PC-3 (cell line): Measurements from ENCODE around the gene UBE2D2. TPM values are rescaled to one million over a fixed set of nuclear protein-coding genes. Genes with fewer than 3 reads are reported as not detected.
A peak's percentile ranks its signal among the peaks of the same experiment; 100 is the strongest.

Experiments used
- ATAC-seq: fragments of 200-7000 bp; cut with Tn5 transposase; 2 replicates; pipeline ENCODE4 v1.9.1; 2020; ENCODE audit warnings: mild to moderate bottlenecking, moderate library complexity
- BruUV-seq: library from RNA; stranded (reverse); fragments of 400-500 nt; replicated peaks from 2 replicates; lab custom pipeline; 2021; lab: Mats Ljungman, UMichigan
- CTCF ChIA-PET: fragments of 300-600 bp; sonication (Branson Sonifier 250); formaldehyde crosslinking; loops from one replicate; lab custom pipeline; 2022; ENCODE audit warnings: antibody characterized with exemption; lab: Charles Lee
- POLR2A ChIA-PET: fragments of 300-600 bp; sonication (Branson Sonifier 250); formaldehyde crosslinking; loops from one replicate; lab custom pipeline; 2022; ENCODE audit warnings: antibody characterized with exemption; ENCODE audit not compliant: unreplicated experiment; lab: Charles Lee
- DNase-seq: peaks from one replicate; pipeline ENCODE4 v3.0.0-alpha.2; 2015
- H2AFZ ChIP-seq: fragments of 300-600 bp; sonication (generic); 2 replicates; pipeline ENCODE4 v1.6.0; 2016; ENCODE audit warnings: antibody characterized with exemption, low read length
- H3F3A ChIP-seq: fragments of 300-600 bp; sonication (generic); one replicate; pipeline ENCODE4 v1.6.0; 2017; ENCODE audit warnings: antibody characterized with exemption, low read length, control low read depth, mild to moderate bottlenecking; ENCODE audit not compliant: unreplicated experiment
- H3K27ac ChIP-seq: fragments of 300-600 bp; sonication (generic); 2 replicates; pipeline ENCODE4 v1.5.1; 2016; ENCODE audit warnings: mild to moderate bottlenecking, low read length
- H3K27me3 ChIP-seq: fragments of 300-600 bp; sonication (generic); 2 replicates; pipeline ENCODE4 v1.6.1; 2016; ENCODE audit warnings: low read length, mixed read lengths
- H3K36me3 ChIP-seq: fragments of 300-600 bp; sonication (generic); 2 replicates; pipeline ENCODE4 v1.6.1; 2016; ENCODE audit warnings: low read depth, mixed run types, low read length, mixed read lengths
- H3K4me1 ChIP-seq: fragments of 300-600 bp; sonication (generic); 2 replicates; pipeline ENCODE4 v1.5.1; 2016; ENCODE audit warnings: low read length; ENCODE audit not compliant: insufficient read depth
- H3K4me2 ChIP-seq: fragments of 300-600 bp; sonication (generic); 2 replicates; pipeline ENCODE4 v1.6.0; 2016; ENCODE audit warnings: low read length
- H3K4me3 ChIP-seq: fragments of 300-600 bp; sonication (generic); 2 replicates; pipeline ENCODE4 v1.5.1; 2016; ENCODE audit warnings: mild to moderate bottlenecking, low read length, mixed read lengths
- H3K79me2 ChIP-seq: fragments of 300-600 bp; sonication (generic); 2 replicates; pipeline ENCODE4 v1.6.1; 2017; ENCODE audit warnings: low read length, mixed read lengths
- H3K9ac ChIP-seq: fragments of 300-600 bp; sonication (generic); 2 replicates; pipeline ENCODE4 v1.6.0; 2016; ENCODE audit warnings: mild to moderate bottlenecking, low read length
- H3K9me2 ChIP-seq: fragments of 300-600 bp; sonication (generic); replicated peaks from 2 replicates; pipeline ENCODE4 v1.6.1; 2016; ENCODE audit warnings: mixed run types, low read length, mixed read lengths
- H3K9me3 ChIP-seq: fragments of 300-600 bp; sonication (generic); 2 replicates; pipeline ENCODE4 v1.6.1; 2016; ENCODE audit warnings: low read length, mixed read lengths
- H4K20me1 ChIP-seq: fragments of 300-600 bp; sonication (generic); 2 replicates; pipeline ENCODE4 v1.6.1; 2016; ENCODE audit warnings: low read length, mixed read lengths
- EZH2 ChIP-seq: fragments of 300-600 bp; sonication (generic); IDR thresholded peaks from one replicate; pipeline ENCODE4 v1.6.1; 2017; ENCODE audit warnings: antibody characterized with exemption, mild to moderate bottlenecking, low read length; ENCODE audit not compliant: unreplicated experiment
- EZH2phosphoT487 ChIP-seq: fragments of 300-600 bp; sonication (generic); IDR thresholded peaks from 2 replicates; pipeline ENCODE4 v1.6.1; 2018; ENCODE audit warnings: mild to moderate bottlenecking, antibody characterized with exemption, low read length, borderline replicate concordance
- intact Hi-C: fragments of 100-400 bp; cut with micrococcal nuclease; formaldehyde crosslinking; loops from 2 replicates; pipeline ENCODE4 v1.9.0; 2023
- total RNA-seq: library from RNA; depleted of rRNA; stranded (reverse); fragments of >200 nt; gene quantifications from 2 replicates; pipeline ENCODE4 v1.2.3, GENCODE V29; 2014
- TF ChIP-seq, protein P1 (sequence below): fragments of 300-600 bp; sonication (generic); conservative IDR thresholded peaks from 2 replicates; pipeline ENCODE4 v1.5.1; 2017; ENCODE audit warnings: antibody characterized with exemption, low read depth, mild to moderate bottlenecking, low read length

Gene UBE2D2
- total RNA-seq, 1 experiment from 2014 or later, result 98.7 TPM

DNA sequence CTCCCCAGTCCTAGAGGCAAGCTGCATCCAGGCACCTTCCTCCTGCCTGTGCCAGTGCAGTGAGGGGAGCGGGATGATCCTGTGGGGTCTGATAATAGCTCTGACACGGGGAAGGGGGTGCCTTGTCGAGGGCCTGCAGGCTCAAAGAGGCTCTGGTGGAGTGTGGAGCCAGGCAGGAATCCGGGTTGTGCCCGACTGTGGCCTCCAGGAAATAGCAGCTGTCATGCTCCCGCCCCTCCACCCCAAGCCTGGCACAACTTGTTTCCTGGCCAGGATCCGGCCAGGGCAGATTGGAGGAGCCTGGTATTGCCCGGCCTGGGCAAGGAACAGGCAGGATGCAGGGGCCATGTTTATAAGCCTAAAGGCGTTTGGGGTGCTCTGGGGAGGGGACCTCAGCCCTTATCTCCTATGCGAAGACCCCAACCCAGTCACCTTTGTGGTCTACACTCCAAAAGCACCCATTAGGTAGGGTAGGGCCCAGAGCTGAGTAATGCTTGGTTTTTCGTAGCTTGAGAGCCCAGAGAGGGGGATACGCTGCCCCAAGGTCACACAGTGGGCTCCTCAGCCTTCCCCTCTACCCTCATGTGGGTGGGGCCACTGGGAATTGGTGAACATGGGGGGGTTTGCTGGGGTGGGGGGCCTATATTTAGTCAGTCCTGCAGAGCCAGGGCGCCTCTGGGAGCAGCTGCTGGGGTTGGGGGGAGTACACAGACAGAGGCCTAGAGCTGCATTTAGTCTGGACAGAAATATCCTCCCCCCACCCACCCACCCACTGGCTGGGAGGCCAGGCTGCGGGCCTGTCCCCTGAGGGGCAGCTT is 99.2 kb downstream of the UBE2D2 start:
- Histone ChIP-seq H3K9ac (peak overlapping the region; percentile 69), H3F3A (no peaks in the 10 kb centered on the region), H4K20me1 (no peaks in the 10 kb centered on the region), H3K27me3 (no peaks in the 10 kb centered on the region), H3K4me2 (peak overlapping the region; percentile 75), H2AFZ (peak overlapping the region; percentile 25; the same call in 1 of the 2 replicates), H3K9me3 (no peaks in the 10 kb centered on the region), H3K27ac (peak overlapping the region; percentile 67), H3K79me2 (peaks cover 55% of the 10 kb centered on the region), H3K4me3 (no peak overlapping the region; the same call in 1 of the 2 replicates), H3K4me1 (peaks cover 31% of the 10 kb centered on the region), H3K36me3 (no peaks in the 10 kb centered on the region), H3K9me2 (no peaks in the 10 kb centered on the region)
- peak; percentile 76 for ATAC-seq
- CTCF ChIA-PET, result interaction anchor here (0.6 to 1.4 kb wide), 3 partner anchors 27 to 106 kb away, joined by 3 to 4 read pairs (median 4); no protein-coding TSS in a partner anchor
- POLR2A ChIA-PET, result interaction anchor here (1.5 kb wide), 1 partner anchor 12 kb away, joined by 4 read pairs; the partner anchor contains the start of gene CXXC5
- no peak for TF ChIP-seq EZH2
- TF ChIP-seq EZH2phosphoT487, result no peak
- TF ChIP-seq, protein P1, sequence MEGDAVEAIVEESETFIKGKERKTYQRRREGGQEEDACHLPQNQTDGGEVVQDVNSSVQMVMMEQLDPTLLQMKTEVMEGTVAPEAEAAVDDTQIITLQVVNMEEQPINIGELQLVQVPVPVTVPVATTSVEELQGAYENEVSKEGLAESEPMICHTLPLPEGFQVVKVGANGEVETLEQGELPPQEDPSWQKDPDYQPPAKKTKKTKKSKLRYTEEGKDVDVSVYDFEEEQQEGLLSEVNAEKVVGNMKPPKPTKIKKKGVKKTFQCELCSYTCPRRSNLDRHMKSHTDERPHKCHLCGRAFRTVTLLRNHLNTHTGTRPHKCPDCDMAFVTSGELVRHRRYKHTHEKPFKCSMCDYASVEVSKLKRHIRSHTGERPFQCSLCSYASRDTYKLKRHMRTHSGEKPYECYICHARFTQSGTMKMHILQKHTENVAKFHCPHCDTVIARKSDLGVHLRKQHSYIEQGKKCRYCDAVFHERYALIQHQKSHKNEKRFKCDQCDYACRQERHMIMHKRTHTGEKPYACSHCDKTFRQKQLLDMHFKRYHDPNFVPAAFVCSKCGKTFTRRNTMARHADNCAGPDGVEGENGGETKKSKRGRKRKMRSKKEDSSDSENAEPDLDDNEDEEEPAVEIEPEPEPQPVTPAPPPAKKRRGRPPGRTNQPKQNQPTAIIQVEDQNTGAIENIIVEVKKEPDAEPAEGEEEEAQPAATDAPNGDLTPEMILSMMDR, result no peak
- intact Hi-C loops, result no loop called here
- peak; percentile 82 for DNase-seq
- no TSS peak for BruUV-seq

DNA sequence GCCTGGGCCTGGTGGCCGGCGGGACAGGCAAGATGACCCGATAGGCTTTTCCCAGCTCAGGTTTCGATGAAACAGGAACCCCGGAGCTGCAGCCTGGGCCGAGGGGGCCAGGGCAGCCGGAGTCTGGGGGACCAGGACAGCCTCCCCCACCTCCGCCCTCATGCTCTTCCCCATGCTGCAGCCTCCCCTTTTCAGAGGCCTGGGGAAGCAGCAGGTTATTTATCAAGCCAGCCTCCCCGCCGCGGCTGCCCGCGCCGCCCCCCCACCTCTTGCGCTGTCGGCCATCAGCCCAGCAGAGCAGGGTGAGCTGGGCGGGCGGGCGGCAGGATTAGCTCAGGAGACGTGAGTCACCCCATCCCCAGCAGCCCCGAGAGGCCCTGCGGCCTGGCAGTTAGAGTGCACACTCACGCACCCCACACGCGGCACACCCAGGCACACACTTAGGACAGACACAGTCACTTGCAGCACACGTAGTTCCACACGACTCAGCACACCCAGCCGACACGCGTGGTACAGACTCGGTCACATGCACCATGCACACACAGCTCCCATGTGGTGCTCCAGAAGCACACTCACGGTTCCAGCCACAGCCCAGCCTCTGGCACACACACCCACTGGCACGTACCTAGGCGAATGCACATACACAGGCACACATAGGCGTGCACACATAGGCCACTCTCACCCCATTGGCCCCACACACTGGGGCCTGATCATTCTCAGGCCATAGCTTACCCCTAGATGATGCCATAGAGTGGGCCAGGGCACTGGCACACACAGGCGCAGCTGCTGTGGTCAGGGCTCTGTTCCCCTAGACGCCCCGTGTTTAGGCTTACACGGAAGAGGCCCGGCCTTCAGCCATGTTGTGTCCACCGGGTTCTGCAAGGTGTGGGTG is 100.0 kb downstream of the UBE2D2 start:
- POLR2A ChIA-PET, result interaction anchor here (0.6 to 1.5 kb wide), 2 partner anchors 13 to 338 kb away, joined by 4 read pairs; partner anchors contain the start of gene CXXC5
- TF ChIP-seq, protein P1, result no peak
- TF ChIP-seq EZH2phosphoT487, result peak; percentile 85
- no peak for TF ChIP-seq EZH2

More for the DNA sequence above, 100.0 kb downstream of the UBE2D2 start:
- Histone ChIP-seq H2AFZ (peak overlapping the region; percentile 52), H3K27ac (peak overlapping the region; percentile 64), H4K20me1 (no peaks in the 10 kb centered on the region), H3K27me3 (no peaks in the 10 kb centered on the region), H3K79me2 (peaks cover 47% of the 10 kb centered on the region), H3K9me3 (no peaks in the 10 kb centered on the region), H3K9me2 (no peaks in the 10 kb centered on the region), H3F3A (no peaks in the 10 kb centered on the region), H3K4me3 (peak overlapping the region; percentile 47; the same call in 1 of the 2 replicates), H3K9ac (peak overlapping the region; percentile 69), H3K4me2 (peak overlapping the region; percentile 75), H3K36me3 (no peaks in the 10 kb centered on the region), H3K4me1 (peaks cover 31% of the 10 kb centered on the region)
- BruUV-seq, result no TSS peak
- CTCF ChIA-PET, result interaction anchor here (0.5 to 1.4 kb wide), 5 partner anchors 9 to 105 kb away, joined by 3 to 11 read pairs (median 4); no protein-coding TSS in a partner anchor
- ATAC-seq, result peak; percentile 85
- intact Hi-C loops, result no loop called here
- peak; percentile 81 for DNase-seq
